Fibroblast of the aortic adventitia (primary cell): Measurements from ENCODE around the gene NMNAT2. TPM values are rescaled to one million over a fixed set of nuclear protein-coding genes. Genes with fewer than 3 reads are reported as not detected.

Source experiments
- DNase-seq: peaks from one replicate; pipeline ENCODE4 v3.0.0-alpha.2; 2010; ENCODE audit warnings: low read depth
- H3K4me3 ChIP-seq: 2 replicates; pipeline ENCODE4 v1.5.1; 2011; ENCODE audit warnings: low read depth, mild to moderate bottlenecking, control low read depth, low read length, moderate library complexity
- CTCF ChIP-seq: IDR thresholded peaks from 2 replicates; pipeline ENCODE4 v1.5.1; 2011; ENCODE audit warnings: mild to moderate bottlenecking, low read length, control low read depth, inconsistent platforms; ENCODE audit not compliant: insufficient read depth
- total RNA-seq: library from RNA; depleted of rRNA; stranded (reverse); fragments of >200 nt; gene quantifications from 2 replicates; pipeline ENCODE4 v1.2.3, GENCODE V29; 2012; ENCODE audit warnings: low replicate concordance

Gene NMNAT2
- total RNA-seq, 1 donor: 3.4 TPM

GRCh38 chr1:183282101-183282855 lies 135.9 kb downstream of the NMNAT2 start:
- no peak overlapping the region for H3K4me3 ChIP-seq
- TF ChIP-seq CTCF: no peak
- DNase-seq: no peak

- H3K4me3 ChIP-seq: no peak overlapping the region
- peak; percentile 99 for DNase-seq
- TF ChIP-seq CTCF: peak; percentile 94
These were observed 136.6 kb downstream of the NMNAT2 start for GRCh38 chr1:183281553-183282091.

DNA sequence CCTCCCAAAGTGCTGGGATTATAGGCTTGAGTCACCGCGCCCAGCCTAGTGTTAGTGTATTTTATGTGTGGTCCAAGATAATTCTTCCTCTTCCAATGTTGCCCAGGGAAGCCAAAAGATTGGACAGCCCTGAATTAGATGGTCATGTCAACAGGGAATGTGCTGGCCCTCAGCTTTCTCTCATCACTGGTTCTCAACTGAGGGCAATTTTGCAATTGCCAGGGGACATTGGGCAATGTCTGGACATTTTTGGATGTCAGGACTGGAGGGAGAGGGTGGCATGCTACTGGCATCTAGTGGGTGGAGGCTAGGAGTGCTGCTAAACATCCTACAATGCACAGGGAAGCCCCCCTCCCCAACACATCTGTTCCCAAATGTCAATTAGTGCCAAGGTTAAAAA lies 137.1 kb downstream of the NMNAT2 start:
- peak; percentile 92 for DNase-seq
- no peak overlapping the region for H3K4me3 ChIP-seq
- TF ChIP-seq CTCF: peak; percentile 55

DNA sequence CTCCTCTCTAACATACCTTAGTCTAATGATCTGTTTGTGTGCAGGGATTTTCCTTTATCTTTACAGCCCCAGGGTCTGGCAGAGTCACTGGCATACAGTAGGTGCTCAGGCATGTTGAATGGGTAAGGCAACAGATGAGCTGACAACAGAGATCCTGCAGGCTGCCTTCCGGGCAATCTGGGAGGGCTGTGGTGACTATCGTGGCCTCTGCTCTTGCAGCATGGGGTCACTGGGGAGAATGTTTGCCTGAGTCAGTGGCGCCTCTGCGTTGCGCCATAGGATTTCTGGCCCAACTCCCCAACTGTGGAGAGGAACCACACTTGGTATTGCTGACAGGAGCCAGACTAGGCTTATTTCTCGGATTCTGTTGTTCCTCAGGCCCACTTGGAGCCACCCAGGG lies 138.3 kb downstream of the NMNAT2 start:
- DNase-seq: peak; percentile 94
- no peak for TF ChIP-seq CTCF
- no peak overlapping the region for H3K4me3 ChIP-seq

DNA sequence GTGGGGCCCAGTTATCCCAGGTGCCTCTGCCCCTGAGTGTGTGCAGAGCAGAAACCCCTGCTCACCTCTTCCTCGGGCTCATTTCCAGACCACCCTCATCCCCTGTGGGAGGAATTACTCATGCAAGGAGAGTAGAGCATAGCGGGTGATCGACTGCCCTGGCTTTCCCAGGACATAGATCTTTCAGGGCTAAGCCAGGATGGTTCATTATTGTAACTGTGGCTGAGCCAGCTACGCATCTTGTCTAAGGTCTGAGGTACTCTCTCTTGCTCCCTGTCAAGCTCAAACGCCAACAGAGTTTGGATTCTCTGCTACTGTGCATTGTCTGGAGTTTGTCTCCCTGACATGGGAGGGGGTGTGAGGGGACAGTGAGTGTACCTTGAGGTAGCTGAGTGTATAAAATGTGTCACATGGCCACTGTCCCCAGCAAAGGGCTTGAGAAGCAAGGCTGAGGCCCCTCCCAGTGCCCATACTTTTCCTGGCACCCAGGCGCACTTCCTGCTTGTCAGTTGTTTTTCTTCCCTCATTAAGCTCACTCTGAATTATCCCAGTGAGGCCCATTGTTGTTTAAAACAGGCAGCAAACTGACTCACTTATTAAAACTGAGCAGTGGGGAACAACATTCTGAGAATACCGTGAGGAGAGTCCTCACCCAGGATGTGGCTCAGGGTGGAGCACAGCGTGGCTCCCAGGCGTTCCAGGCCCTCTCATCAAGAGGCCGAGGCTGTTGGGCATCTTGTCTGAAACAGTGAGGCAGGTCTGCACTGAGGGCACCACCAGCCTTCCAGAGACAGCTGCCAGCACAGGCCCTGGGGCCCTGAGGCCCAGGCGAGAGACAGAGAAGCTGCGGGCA lies 139.2 kb downstream of the NMNAT2 start:
- DNase-seq: peak; percentile 81
- no peak for TF ChIP-seq CTCF
- H3K4me3 ChIP-seq: peak overlapping the region; percentile 5

GRCh38 chr1:183277821-183278738 lies 140.1 kb downstream of the NMNAT2 start:
- peak overlapping the region; percentile 5 for H3K4me3 ChIP-seq
- peak; percentile 84 for DNase-seq
- no peak for TF ChIP-seq CTCF
